Stimulated activated naive CD8-positive, alpha-beta T cell treated with anti-CD3 and anti-CD28 coated beads, Interleukin-15, Interleukin-2, amounts not matched to agents 100 ng/mL and 50 ng/mL, for 24 hours (primary cell): ENCODE measurements around the gene ARHGAP25.

Experiments
- H3K27ac Mint-ChIP-seq: one replicate; pipeline ENCODE4 v1.8.0; 2021; ENCODE audit warnings: mild to moderate bottlenecking, mixed read lengths
- H3K27me3 Mint-ChIP-seq: one replicate; pipeline ENCODE4 v1.8.0; 2021; ENCODE audit warnings: mixed read lengths
- H3K36me3 Mint-ChIP-seq: one replicate; pipeline ENCODE4 v1.8.0; 2021; ENCODE audit warnings: low read depth, mixed read lengths
- H3K4me1 Mint-ChIP-seq: one replicate; pipeline ENCODE4 v1.8.0; 2021; ENCODE audit warnings: low read depth, mixed read lengths
- H3K4me3 Mint-ChIP-seq: one replicate; pipeline ENCODE4 v1.8.0; 2021; ENCODE audit warnings: mild to moderate bottlenecking, mixed read lengths
- H3K9me3 Mint-ChIP-seq: one replicate; pipeline ENCODE4 v1.8.0; 2021; ENCODE audit warnings: mixed read lengths

Gene ARHGAP25

DNA sequence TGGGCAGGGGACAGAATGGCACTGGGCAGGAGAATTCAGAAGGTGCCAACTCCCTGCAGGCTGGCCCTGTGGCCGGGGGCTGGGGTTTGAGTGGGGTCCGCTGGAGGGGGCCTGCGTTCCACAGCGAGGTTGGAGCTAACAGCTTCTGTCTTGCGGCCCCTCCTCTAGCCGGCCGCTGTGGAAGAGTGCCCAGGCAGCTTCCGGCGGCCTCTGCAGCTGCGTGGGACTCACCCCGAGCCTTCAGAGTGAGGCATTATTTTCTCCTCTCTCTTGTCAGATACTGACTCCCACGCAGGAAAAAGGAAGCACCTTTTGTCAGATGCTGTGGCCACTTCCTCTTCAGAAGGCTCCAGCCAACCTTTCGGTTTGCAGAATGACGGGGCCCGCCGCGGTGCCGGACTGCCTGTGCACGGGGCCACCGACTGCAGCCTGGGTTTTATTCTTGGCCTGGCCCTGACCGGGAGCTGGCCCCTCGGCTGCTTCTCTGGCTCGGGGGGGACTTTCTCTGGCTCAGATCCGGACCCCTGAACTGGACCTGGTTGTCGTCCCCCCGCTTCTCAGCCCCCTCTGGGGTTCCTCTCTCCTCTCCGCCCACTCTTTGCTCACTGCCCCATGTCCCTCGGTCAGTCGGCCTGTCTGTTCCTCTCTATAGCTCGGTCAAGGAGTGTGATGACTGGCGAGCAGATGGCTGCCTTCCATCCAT, 40.1 kb downstream of the ARHGAP25 start:
- Mint-ChIP-seq H3K9me3 (no peaks in the 10 kb centered on the region), H3K27me3 (no peaks in the 10 kb centered on the region), H3K27ac (peak overlapping the region; percentile 95), H3K4me1 (peaks cover 90% of the 10 kb centered on the region), H3K4me3 (peak overlapping the region; percentile 91), H3K36me3 (peaks cover 47% of the 10 kb centered on the region)

DNA sequence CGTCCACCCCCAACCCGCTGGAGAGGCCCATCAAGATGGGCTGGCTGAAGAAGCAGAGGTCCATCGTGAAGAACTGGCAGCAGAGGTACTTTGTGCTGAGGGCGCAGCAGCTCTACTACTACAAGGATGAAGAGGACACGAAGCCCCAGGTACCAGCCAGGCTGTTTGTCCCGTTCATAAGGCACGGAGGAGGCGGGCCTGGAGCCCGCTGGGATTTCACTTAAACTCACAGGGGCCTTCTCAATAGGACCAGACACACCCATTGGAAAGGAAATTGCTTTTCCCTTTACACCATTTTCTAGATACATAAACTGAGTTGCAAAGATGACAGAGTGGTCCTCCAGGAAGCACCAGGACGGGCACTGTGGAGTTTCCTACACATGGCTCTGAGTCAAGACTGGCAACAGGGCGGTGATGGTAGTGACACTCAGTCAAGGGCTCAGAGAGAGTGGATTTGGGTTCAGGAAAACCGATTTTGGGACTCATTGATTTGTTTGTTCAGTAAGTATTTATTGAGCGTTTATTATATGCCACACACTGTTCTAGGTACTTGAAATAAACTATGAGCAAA, 40.7 kb downstream of the ARHGAP25 start:
- peaks cover 90% of the 10 kb centered on the region for H3K4me1 Mint-ChIP-seq
- peak overlapping the region; percentile 95 for H3K27ac Mint-ChIP-seq
- no peaks in the 10 kb centered on the region for H3K27me3 Mint-ChIP-seq
- H3K9me3 Mint-ChIP-seq: no peaks in the 10 kb centered on the region
- H3K36me3 Mint-ChIP-seq: peaks cover 51% of the 10 kb centered on the region
- H3K4me3 Mint-ChIP-seq: peak overlapping the region; percentile 91

DNA sequence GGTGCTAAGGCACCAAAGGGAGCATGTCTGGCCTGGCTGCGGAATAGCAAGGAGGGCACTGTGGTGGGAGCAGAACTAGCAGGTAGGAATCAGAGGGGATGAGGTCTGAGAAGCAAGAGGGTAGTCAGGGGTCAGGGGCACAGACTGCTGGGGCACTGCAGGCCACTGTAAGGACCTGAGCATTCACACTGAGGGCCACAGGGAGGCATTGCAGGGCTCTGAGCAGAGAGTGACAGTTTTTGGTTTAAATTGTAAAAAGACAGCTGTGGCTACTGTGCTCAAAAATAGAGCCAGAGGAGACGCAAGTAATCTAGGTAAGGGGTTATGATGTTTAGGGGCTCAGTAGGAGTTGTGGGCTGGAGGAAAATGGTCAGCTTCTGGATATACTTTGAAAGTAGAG, 41.5 kb downstream of the ARHGAP25 start:
- no peaks in the 10 kb centered on the region for H3K9me3 Mint-ChIP-seq

DNA sequence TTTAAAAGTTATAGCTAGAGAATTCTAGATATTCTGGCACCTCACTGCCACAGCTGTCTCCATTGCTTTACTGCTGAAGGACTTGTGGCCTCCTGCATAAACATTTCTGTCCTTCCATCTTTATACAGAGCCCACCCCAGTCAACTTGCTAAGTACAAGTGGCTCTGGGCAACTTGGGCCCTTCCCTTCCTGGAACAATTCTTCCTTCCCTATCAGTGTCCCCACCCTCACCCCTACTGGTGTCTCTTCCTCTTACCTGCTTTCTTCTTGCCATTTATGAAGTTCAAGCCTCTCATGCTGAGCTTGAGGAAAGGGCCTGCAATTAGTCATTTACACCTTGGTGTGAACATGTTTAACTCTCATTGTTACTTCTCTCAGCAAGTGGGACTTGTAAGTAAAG, 45.0 kb downstream of the ARHGAP25 start:
- Mint-ChIP-seq H3K4me3 (peak overlapping the region; percentile 24), H3K36me3 (peaks cover 67% of the 10 kb centered on the region), H3K4me1 (peaks cover 72% of the 10 kb centered on the region), H3K27ac (peak overlapping the region; percentile 56), H3K9me3 (no peaks in the 10 kb centered on the region), H3K27me3 (no peaks in the 10 kb centered on the region)

More for the DNA sequence above, 41.5 kb downstream of the ARHGAP25 start:
- Mint-ChIP-seq H3K4me1 (peaks cover 90% of the 10 kb centered on the region), H3K36me3 (peaks cover 59% of the 10 kb centered on the region), H3K27me3 (no peaks in the 10 kb centered on the region), H3K27ac (peak overlapping the region; percentile 95), H3K4me3 (peak overlapping the region; percentile 91)

DNA sequence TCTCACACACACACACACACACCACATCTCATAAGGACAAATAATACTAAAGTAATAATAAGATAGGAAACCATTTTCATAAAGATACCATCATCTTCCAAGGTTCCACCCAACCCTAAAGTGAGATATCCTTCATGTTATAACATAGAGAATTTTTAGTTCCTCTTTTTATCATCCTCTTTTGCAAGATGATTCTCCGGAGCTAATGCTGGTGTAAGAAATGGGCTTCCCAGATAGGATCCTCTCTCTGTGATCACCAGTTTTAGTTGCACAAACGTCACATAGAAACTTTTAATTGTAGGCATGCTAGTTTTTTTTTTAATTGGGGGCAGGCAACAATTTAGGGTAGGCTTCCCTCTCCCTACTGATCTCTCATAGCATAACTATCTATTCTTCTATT, 49.6 kb downstream of the ARHGAP25 start:
- H3K4me1 Mint-ChIP-seq: peaks cover 34% of the 10 kb centered on the region
- no peak overlapping the region for H3K27ac Mint-ChIP-seq
- no peaks in the 10 kb centered on the region for H3K27me3 Mint-ChIP-seq
- H3K4me3 Mint-ChIP-seq: no peak overlapping the region
- H3K9me3 Mint-ChIP-seq: no peaks in the 10 kb centered on the region
- peaks cover 36% of the 10 kb centered on the region for H3K36me3 Mint-ChIP-seq

DNA sequence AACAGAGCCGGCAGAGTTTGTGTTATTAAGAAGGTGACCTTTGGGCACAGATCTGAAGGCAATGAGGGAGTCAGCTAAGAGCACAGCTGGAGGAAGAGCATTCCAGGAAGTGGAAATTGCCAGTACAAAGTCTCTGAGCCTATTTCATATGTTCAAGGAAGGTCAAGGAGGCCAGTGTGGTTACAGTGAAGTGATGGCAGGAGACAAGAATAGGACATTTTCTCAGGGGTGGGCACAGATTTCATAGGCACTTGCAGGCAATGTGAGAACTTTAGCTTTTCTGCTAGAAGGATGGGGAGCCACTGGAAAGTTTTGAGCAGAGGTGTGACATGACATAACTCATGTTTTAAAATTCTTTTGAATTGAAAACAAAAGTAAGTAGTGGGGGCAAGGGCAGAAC, 50.3 kb downstream of the ARHGAP25 start:
- Mint-ChIP-seq H3K36me3 (peaks cover 36% of the 10 kb centered on the region), H3K4me1 (peaks cover 29% of the 10 kb centered on the region), H3K4me3 (no peak overlapping the region), H3K27ac (no peak overlapping the region), H3K9me3 (no peaks in the 10 kb centered on the region), H3K27me3 (no peaks in the 10 kb centered on the region)

DNA sequence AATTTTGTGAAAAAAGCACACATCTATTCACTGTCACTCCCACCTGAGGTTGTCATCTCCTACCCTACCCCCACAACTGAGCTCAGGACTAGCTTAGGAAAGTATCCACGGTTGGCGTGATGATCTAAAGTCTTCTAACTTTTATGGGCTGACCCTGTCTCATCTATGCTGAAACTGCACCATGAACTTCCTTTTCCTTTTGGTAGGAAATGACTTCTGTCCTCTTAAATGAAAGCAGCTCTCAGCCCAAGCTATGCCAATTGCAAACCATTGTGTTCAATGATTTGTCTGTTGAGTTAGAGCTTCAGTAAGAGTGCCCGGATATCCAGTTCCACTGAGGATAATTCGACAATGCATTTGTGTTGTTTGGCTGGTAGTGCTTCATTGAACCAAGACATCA, 52.7 kb downstream of the ARHGAP25 start:
- Mint-ChIP-seq H3K4me1 (peaks cover 28% of the 10 kb centered on the region), H3K36me3 (peaks cover 35% of the 10 kb centered on the region), H3K27ac (no peak overlapping the region), H3K9me3 (no peaks in the 10 kb centered on the region), H3K27me3 (no peaks in the 10 kb centered on the region), H3K4me3 (peak overlapping the region; percentile 1)

DNA sequence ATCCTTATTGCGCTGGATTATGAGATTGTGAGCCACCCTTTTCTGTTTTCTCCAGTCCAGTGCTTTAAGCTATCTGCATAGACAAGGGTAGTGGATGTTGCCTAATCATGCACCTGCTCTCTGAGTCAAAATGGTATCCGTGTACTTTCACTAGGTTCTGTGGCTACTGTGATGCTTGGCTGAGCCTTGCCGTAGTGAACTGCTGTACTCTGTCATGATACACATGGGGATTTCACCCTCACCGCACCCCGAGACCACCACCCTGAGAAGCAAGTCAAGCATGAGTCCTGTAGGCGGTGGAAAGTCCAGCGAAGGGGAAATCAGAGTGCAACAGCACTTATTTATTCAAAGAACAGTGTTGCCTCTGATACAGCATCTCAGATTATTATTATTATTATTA, 55.0 kb downstream of the ARHGAP25 start:
- no peaks in the 10 kb centered on the region for H3K9me3 Mint-ChIP-seq
- peak overlapping the region; percentile 34 for H3K27ac Mint-ChIP-seq
- H3K36me3 Mint-ChIP-seq: peaks cover 49% of the 10 kb centered on the region
- no peak overlapping the region for H3K4me3 Mint-ChIP-seq
- H3K27me3 Mint-ChIP-seq: no peaks in the 10 kb centered on the region
- H3K4me1 Mint-ChIP-seq: peaks cover 45% of the 10 kb centered on the region

DNA sequence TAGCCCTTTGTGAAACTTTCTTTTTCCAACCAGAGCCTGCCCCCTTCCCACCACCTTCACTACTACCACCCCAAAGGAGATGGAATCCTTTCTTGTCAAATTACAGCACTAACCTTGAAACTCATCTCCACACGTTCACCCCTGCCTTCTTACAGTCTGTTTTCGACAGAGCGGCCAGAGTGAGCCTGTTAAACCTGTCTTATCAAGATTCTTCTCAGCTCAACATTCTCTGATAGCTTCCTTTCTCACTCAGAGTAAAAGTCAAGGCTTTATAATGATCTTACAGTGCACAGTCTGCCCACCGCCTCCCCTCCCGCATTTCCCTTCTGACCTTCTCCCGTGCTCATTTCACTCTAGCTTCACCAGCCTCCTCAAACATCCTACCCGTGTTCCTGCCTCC, 56.0 kb downstream of the ARHGAP25 start:
- H3K27ac Mint-ChIP-seq: peak overlapping the region; percentile 80
- H3K27me3 Mint-ChIP-seq: no peaks in the 10 kb centered on the region
- H3K4me1 Mint-ChIP-seq: peaks cover 55% of the 10 kb centered on the region
- H3K9me3 Mint-ChIP-seq: no peaks in the 10 kb centered on the region
- H3K36me3 Mint-ChIP-seq: peaks cover 59% of the 10 kb centered on the region
- H3K4me3 Mint-ChIP-seq: no peak overlapping the region

DNA sequence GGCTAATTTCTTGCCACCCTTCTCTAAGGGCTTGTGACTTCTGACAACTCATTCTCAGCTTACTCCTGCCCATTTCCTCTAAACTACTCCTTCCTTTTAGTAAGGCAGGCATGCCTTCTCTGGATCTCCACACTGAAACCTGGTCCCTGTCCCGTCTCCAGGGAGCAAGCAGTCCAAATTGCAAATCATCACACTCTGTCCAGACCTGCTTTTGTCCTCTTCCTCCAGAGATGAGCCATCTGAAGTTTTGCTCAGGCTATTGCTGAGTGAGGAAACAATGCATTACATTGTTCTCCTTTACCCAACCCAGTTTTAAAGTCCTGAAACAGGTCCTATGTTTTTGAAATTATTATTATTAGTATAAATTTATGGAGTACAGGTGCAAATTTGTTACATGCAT, 57.3 kb downstream of the ARHGAP25 start:
- no peaks in the 10 kb centered on the region for H3K27me3 Mint-ChIP-seq
- H3K4me3 Mint-ChIP-seq: no peak overlapping the region
- no peaks in the 10 kb centered on the region for H3K9me3 Mint-ChIP-seq
- H3K4me1 Mint-ChIP-seq: peaks cover 68% of the 10 kb centered on the region
- peak overlapping the region; percentile 73 for H3K27ac Mint-ChIP-seq
- peaks cover 72% of the 10 kb centered on the region for H3K36me3 Mint-ChIP-seq

DNA sequence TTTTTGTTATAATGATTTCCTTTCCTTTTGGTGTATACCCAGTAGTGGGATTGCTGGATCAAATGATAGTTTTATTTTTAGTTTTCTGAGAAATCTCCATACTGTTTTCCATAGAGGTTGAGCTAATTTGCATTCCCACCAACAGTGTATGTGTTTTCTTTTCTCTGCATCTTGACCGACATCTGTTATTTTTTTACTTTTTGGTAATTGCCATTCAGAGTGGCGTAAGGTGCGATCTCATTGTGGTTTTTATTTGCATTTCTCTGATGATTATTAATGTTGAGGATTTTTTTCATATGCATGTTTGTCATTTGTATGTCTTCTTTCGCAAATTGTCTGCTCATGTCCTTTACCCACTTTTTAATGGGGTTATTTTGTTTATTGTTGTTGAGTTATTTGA, 58.1 kb downstream of the ARHGAP25 start:
- Mint-ChIP-seq H3K27me3 (no peaks in the 10 kb centered on the region), H3K27ac (peak overlapping the region; percentile 12), H3K4me1 (peaks cover 74% of the 10 kb centered on the region), H3K4me3 (no peak overlapping the region), H3K9me3 (no peaks in the 10 kb centered on the region), H3K36me3 (peaks cover 77% of the 10 kb centered on the region)

DNA sequence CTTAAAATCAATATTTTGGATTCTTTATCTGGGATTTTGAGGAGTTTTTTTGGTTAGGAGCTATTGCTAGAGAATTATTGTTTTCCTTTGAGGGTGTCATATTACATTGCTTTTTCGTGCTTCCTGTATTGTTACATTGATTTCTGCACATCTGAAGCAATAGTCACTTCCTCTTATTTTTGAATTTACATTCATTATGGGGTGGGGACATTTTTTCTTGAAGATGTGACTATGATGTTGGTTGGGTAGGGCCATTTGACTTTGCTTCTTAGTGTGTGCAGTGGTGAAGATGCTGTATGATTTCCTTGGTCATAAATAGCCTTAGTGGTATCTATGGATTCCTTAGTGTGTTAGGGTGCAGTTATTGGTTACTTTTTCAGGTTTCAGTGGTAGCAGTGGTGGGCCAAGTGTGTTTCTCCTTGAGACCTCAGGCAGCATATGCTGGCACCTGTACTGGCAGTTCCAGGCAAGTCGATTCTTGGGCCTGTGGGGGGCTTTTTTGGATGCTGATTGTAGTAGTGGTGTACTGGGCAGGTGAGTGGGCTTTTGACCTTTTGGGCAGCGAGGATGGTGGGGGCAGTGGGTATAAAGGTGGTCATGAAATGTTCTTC, 61.8 kb downstream of the ARHGAP25 start:
- Mint-ChIP-seq H3K4me1 (peaks cover 89% of the 10 kb centered on the region), H3K36me3 (peaks cover 90% of the 10 kb centered on the region), H3K9me3 (no peaks in the 10 kb centered on the region), H3K4me3 (peak overlapping the region; percentile 42), H3K27me3 (no peaks in the 10 kb centered on the region), H3K27ac (peak overlapping the region; percentile 87)

DNA sequence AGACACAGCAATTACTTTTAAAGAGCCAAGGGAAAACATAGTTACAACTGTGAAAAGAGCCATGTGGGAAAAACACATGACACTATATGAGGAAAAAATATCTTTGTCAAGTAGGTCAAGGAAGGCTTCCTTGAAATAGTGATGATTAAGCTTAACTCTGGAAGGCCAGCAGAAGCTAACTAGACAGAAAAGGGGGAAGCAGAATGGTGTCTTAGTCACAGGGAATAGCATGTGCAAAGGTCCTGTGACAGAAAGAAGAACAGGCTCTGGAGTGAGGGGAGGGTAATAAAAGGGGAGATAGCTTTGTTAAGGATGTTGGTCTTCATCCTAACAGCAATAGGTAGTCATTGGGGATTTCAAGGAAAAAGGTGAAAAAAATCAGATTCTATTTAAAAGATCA, 64.0 kb downstream of the ARHGAP25 start:
- Mint-ChIP-seq H3K4me1 (peaks cover 70% of the 10 kb centered on the region), H3K36me3 (peaks cover 75% of the 10 kb centered on the region), H3K9me3 (no peaks in the 10 kb centered on the region), H3K27ac (peak overlapping the region; percentile 29), H3K27me3 (no peaks in the 10 kb centered on the region), H3K4me3 (no peak overlapping the region)

DNA sequence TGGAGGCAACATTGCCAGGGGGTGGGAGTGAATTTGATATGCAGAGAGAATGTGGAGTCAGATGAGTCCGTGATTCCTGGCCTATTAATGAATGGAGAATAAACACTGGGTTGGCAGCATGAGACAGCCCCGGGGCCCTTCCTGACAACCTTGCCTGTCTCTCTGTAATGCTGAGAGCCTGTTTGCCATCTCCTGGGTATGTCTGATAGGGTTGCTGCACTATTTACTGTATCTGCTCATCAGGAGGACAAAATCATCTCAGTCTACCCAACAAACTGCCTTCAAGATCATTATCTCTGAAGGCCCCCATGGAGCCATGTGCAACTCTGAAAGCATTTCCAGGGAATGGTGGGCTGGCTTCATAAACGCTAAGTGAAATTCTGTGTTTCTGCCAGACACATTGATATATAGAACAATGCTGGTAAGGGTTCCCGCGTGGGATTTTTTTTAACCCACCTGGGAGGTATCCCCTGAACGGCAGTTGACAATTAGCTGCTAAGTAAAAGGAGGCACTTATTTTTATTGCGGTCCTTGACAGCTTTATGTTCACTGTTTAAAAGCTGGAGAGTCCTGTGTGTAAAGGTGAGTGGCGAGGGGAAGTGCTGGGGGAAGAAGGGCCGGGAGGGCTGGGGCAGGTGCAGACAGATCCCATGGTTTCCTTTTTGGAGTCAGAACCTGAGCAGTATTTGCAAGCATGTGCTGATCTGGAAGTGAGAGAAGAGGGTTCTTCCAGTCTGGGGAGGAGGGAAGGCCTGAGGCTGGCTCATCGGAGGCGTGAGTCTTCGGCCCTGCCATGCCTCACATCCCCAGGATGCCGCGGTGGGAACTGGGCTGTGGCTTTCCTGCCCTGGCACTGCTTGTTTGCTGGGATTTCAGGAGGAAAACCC, 64.8 kb downstream of the ARHGAP25 start:
- Mint-ChIP-seq H3K36me3 (peaks cover 67% of the 10 kb centered on the region), H3K9me3 (no peaks in the 10 kb centered on the region), H3K4me3 (no peak overlapping the region), H3K27me3 (no peaks in the 10 kb centered on the region), H3K27ac (peak overlapping the region; percentile 32), H3K4me1 (peaks cover 62% of the 10 kb centered on the region)

DNA sequence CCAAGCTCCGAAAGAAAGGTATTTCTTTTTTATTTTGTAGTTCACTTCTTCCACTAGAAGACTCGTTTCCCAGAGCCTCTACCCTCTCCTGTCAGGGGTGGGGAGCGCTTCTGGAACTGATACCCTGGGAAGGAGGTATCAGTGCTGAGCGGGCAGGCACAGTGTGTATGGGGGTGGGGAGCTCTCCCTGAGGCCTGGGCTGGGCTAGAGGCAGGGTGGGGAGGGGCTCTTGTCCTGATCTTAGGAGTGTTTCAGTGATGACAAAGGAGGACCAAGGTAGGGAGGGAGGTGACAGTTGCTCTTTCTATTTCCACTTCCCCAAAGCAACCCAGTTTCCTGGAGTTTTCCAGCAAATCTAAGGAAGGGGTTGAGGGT, 65.4 kb downstream of the ARHGAP25 start:
- no peak overlapping the region for H3K4me3 Mint-ChIP-seq
- peak overlapping the region; percentile 50 for H3K27ac Mint-ChIP-seq
- H3K27me3 Mint-ChIP-seq: no peaks in the 10 kb centered on the region
- H3K36me3 Mint-ChIP-seq: peaks cover 60% of the 10 kb centered on the region
- peaks cover 56% of the 10 kb centered on the region for H3K4me1 Mint-ChIP-seq
- H3K9me3 Mint-ChIP-seq: no peaks in the 10 kb centered on the region
